HCT116 (cell line): ENCODE results near the gene MBTPS1. TPM values are rescaled to one million over a fixed set of nuclear protein-coding genes. Genes with fewer than 3 reads are reported as not detected.

Experiments used
- ATAC-seq: fragments of 200-7000 bp; cut with Tn5 transposase; 2 replicates; pipeline ENCODE4 v1.9.1; 2020; ENCODE audit warnings: mild to moderate bottlenecking, moderate library complexity
- BruUV-seq: library from RNA; stranded (reverse); fragments of 400-500 nt; replicated peaks from 2 replicates; lab custom pipeline; 2021; lab: Mats Ljungman, UMichigan
- CTCF ChIA-PET: fragments of 300-600 bp; sonication (Branson Sonifier 250); formaldehyde crosslinking; loops from one replicate; lab custom pipeline; 2021; ENCODE audit warnings: antibody characterized with exemption; lab: Charles Lee
- POLR2A ChIA-PET: fragments of 300-600, 350-600 bp; sonication (Branson Sonifier 250); formaldehyde crosslinking; loops from one replicate; lab custom pipeline; 2021; ENCODE audit warnings: antibody characterized with exemption; lab: Charles Lee
- RAD21 ChIA-PET, 2 experiments: fragments of 300-600 bp; sonication (Branson Sonifier 250); formaldehyde crosslinking; loops; one replicate each; lab custom pipeline; 2023; ENCODE audit warnings: low total read pairs in 2 of 2; ENCODE audit not compliant: uncharacterized antibody in 2 of 2, unreplicated experiment in 2 of 2, low non-redundant PET in 1 of 2; lab: Charles Lee
- DNase-seq: peaks from one replicate; pipeline ENCODE4 v3.0.0-alpha.2; 2010; ENCODE audit warnings: low read depth, low spot score
- H2AFZ ChIP-seq: fragments of 200-600 bp; shearing (Covaris generic), sonication (generic); 2 replicates; pipeline ENCODE4 v1.6.1; 2017; ENCODE audit warnings: low read depth, mixed run types, mixed read lengths, antibody characterized with exemption, low read length; ENCODE audit not compliant: poor library complexity, severe bottlenecking
- H3K27ac ChIP-seq: 2 replicates; pipeline ENCODE4 v1.5.1; 2012; ENCODE audit warnings: low read depth, low read length
- H3K27me3 ChIP-seq: fragments of 200-600 bp; sonication (generic); 2 replicates; pipeline ENCODE4 v1.6.1; 2016; ENCODE audit warnings: mixed run types, low read length, mixed read lengths; ENCODE audit not compliant: insufficient read depth
- H3K36me3 ChIP-seq, 2 experiments: fragments of 200-500 bp in 1 of 2; fragments of 200-600 bp in 1 of 2; sonication (Bioruptor generic) in 1 of 2; sonication (generic) in 1 of 2; 2 replicates each; pipeline versions ENCODE4 v1.5.1 to v1.6.1; 2014 to 2016; ENCODE audit warnings: low read length in 2 of 2, inconsistent platforms in 1 of 2, mixed read lengths in 1 of 2, mixed run types in 1 of 2; ENCODE audit not compliant: insufficient read depth in 2 of 2, control insufficient read depth in 1 of 2
- H3K4me1 ChIP-seq, 2 experiments: fragments of 200-600 bp in 1 of 2; sonication (generic) in 1 of 2; 2 replicates each; pipeline versions ENCODE4 v1.5.1 to v1.6.1; 2012 to 2017; ENCODE audit warnings: low read length in 2 of 2, inconsistent platforms in 1 of 2, mild to moderate bottlenecking in 1 of 2, mixed read lengths in 1 of 2, mixed run types in 1 of 2, moderate library complexity in 1 of 2; ENCODE audit not compliant: insufficient read depth in 2 of 2, control insufficient read depth in 1 of 2
- H3K4me2 ChIP-seq: fragments of 200-600 bp; sonication (generic); 2 replicates; pipeline ENCODE4 v1.6.1; 2017; ENCODE audit warnings: mixed run types, low read length, mixed read lengths
- H3K4me3 ChIP-seq, 2 experiments: fragments of 200-600 bp in 1 of 2; sonication (generic) in 1 of 2; replicated peaks in 1 of 2; 2 replicates each; pipeline ENCODE4 v1.5.1; 2011 to 2016; ENCODE audit warnings: low read length in 2 of 2, control low read depth in 1 of 2, low read depth in 1 of 2, mild to moderate bottlenecking in 1 of 2, mixed read lengths in 1 of 2, mixed run types in 1 of 2
- H3K79me2 ChIP-seq: fragments of 200-600 bp; sonication (generic); 2 replicates; pipeline ENCODE4 v1.6.1; 2017; ENCODE audit warnings: mild to moderate bottlenecking, mixed run types, low read length, moderate library complexity, mixed read lengths; ENCODE audit not compliant: insufficient read depth
- H3K9ac ChIP-seq: fragments of 200-600 bp; sonication (generic); 2 replicates; pipeline ENCODE4 v1.6.1; 2016; ENCODE audit warnings: low read length, mixed read lengths
- H3K9me2 ChIP-seq: fragments of 200-600 bp; sonication (generic), shearing (Covaris generic); 2 replicates; pipeline ENCODE4 v1.6.1; 2017; ENCODE audit warnings: mixed run types, mild to moderate bottlenecking, moderate library complexity; ENCODE audit not compliant: insufficient read depth
- H3K9me3 ChIP-seq, 2 experiments: fragments of 200-500 bp in 1 of 2; fragments of 200-600 bp in 1 of 2; sonication (Bioruptor generic) in 1 of 2; sonication (generic) in 1 of 2; 2 replicates each; pipeline ENCODE4 v1.6.1; 2014 to 2017; ENCODE audit warnings: low read length in 2 of 2, mixed read lengths in 2 of 2, inconsistent platforms in 1 of 2, low read depth in 1 of 2, mild to moderate bottlenecking in 1 of 2, mixed run types in 1 of 2, moderate library complexity in 1 of 2; ENCODE audit not compliant: control insufficient read depth in 1 of 2, insufficient read depth in 1 of 2
- H4K20me1 ChIP-seq: fragments of 200-600 bp; sonication (generic), shearing (Covaris generic); 2 replicates; pipeline ENCODE4 v1.6.1; 2017; ENCODE audit warnings: mixed run types, mild to moderate bottlenecking, moderate library complexity; ENCODE audit not compliant: insufficient read depth
- CBX3 ChIP-seq: IDR thresholded peaks from 2 replicates; pipeline ENCODE4 v1.6.1; 2012; ENCODE audit warnings: low read depth
- CTCF ChIP-seq, 3 experiments: fragments of 200-600 bp in 1 of 3; sonication (generic) in 1 of 3; IDR thresholded peaks in 2 of 3; conservative IDR thresholded peaks in 1 of 3; 2 replicates each; pipeline ENCODE4 v1.5.1; 2012 to 2017; ENCODE audit warnings: low read depth in 2 of 3, low read length in 2 of 3, antibody characterized with exemption in 1 of 3, borderline replicate concordance in 1 of 3, control low read depth in 1 of 3, mild to moderate bottlenecking in 1 of 3, mixed read lengths in 1 of 3, mixed run types in 1 of 3, moderate library complexity in 1 of 3; ENCODE audit not compliant: insufficient read depth in 1 of 3
- EGR1 ChIP-seq: IDR thresholded peaks from 2 replicates; pipeline ENCODE4 v1.6.1; 2012; ENCODE audit warnings: low read depth
- ELF1 ChIP-seq: IDR thresholded peaks from 2 replicates; pipeline ENCODE4 v1.6.1; 2012; ENCODE audit warnings: low read depth, borderline replicate concordance
- EZH2phosphoT487 ChIP-seq: fragments of 200-600 bp; IDR thresholded peaks from 2 replicates; pipeline ENCODE4 v1.6.1; 2018; ENCODE audit warnings: antibody characterized with exemption, borderline replicate concordance
- FOSL1 ChIP-seq: IDR thresholded peaks from 2 replicates; pipeline ENCODE4 v1.6.1; 2012; ENCODE audit warnings: low read depth
- POLR2AphosphoS5 ChIP-seq: IDR thresholded peaks from 2 replicates; pipeline ENCODE4 v1.6.1; 2011; ENCODE audit warnings: mild to moderate bottlenecking, low read depth, low read length, moderate library complexity
- SIN3A ChIP-seq: IDR thresholded peaks from 2 replicates; pipeline ENCODE4 v1.6.1; 2012; ENCODE audit warnings: low read depth
- SP1 ChIP-seq: IDR thresholded peaks from 2 replicates; pipeline ENCODE4 v1.6.1; 2012; ENCODE audit warnings: low read depth
- SRF ChIP-seq: IDR thresholded peaks from 2 replicates; pipeline ENCODE4 v1.6.1; 2012; ENCODE audit warnings: low read depth
- YY1 ChIP-seq: IDR thresholded peaks from 2 replicates; pipeline ENCODE4 v1.6.1; 2011; ENCODE audit warnings: low read length, low read depth, moderate library complexity, mild to moderate bottlenecking; ENCODE audit not compliant: insufficient replicate concordance; ENCODE audit errors: extremely low read depth
- ZFX ChIP-seq: fragments of 450-650 bp; IDR thresholded peaks from 2 replicates; pipeline ENCODE4 v1.6.1; 2017
- ZNF274 ChIP-seq: fragments of 200-500 bp; sonication (Bioruptor generic); IDR thresholded peaks from 2 replicates; pipeline ENCODE4 v1.6.1; 2014; ENCODE audit warnings: mild to moderate bottlenecking, low read depth, low read length, inconsistent platforms
- intact Hi-C: fragments of 100-400 bp; cut with micrococcal nuclease; formaldehyde crosslinking; loops from 2 replicates; pipeline ENCODE4 v1.10.0; 2022
- total RNA-seq: library from RNA; stranded (reverse); gene quantifications from one replicate; pipeline ENCODE4 v1.2.1, GENCODE V29; 2021; ENCODE audit not compliant: unreplicated experiment

MBTPS1 gene
- total RNA-seq, 1 experiment from 2014 or later = 111 TPM

- CTCF ChIA-PET = interaction anchor here (2.2 kb wide), 1 partner anchor 11 kb away, joined by 12 read pairs; no protein-coding TSS in a partner anchor
- ATAC-seq = no peak
- no TSS peak for BruUV-seq
These were observed 61.4 kb downstream of the MBTPS1 start for GRCh38 chr16:84055366-84055765.

More at GRCh38 chr16:84055366-84055765, 61.4 kb downstream of the MBTPS1 start:
- Histone ChIP-seq H3K79me2 (no peaks in the 10 kb centered on the region), H2AFZ (no peak overlapping the region), H3K9me3 (no peaks in the 10 kb centered on the region), H3K4me1 (no peaks in the 10 kb centered on the region), H3K9me2 (no peaks in the 10 kb centered on the region), H4K20me1 (no peaks in the 10 kb centered on the region), H3K4me3 (no peak overlapping the region), H3K36me3 (peaks cover 27 to 44% of the 10 kb centered on the region in 2 experiments), H3K4me2 (no peak overlapping the region), H3K27me3 (no peaks in the 10 kb centered on the region), H3K27ac (no peak overlapping the region), H3K9ac (no peak overlapping the region)
- no peak for DNase-seq
- TF ChIP-seq EGR1 (no peak), POLR2AphosphoS5 (no peak), ELF1 (no peak), CBX3 (no peak), SIN3A (no peak), ZFX (no peak), SP1 (no peak), FOSL1 (no peak), ZNF274 (no peak), CTCF (IDR thresholded peaks at IDR 0.05 in 2 of 3, conservative IDR thresholded peaks at IDR 0.05 in 1 of 3; ENCODE audit: borderline replicate concordance in 1 of 3, insufficient read depth in 1 of 3, low read depth in 2 of 3, low read length in 2 of 3) (no peak), YY1 (no peak), SRF (no peak), EZH2phosphoT487 (no peak)
- RAD21 ChIA-PET = no interaction called here
- intact Hi-C loops = no loop called here
- POLR2A ChIA-PET = no interaction called here
